Left ventricle myocardium inferior (tissue), 1 donor: ENCODE results near the gene STUB1. TPM values are rescaled to one million over a fixed set of nuclear protein-coding genes. Genes with fewer than 3 reads are reported as not detected.
"Not testable (repeated sequence)": the region's sequence is repeated elsewhere in the genome, so short reads cannot be mapped to it uniquely, and the experiment has no call there.

Experiments
- DNase-seq: peaks from one replicate; pipeline ENCODE4 v3.0.0-alpha.2; 2020
- H3K27ac ChIP-seq: fragments of 200-600 bp; replicated peaks from 2 replicates; pipeline ENCODE4 v1.8.0; 2021
- H3K27me3 ChIP-seq: fragments of 200-600 bp; 2 replicates; pipeline ENCODE4 v1.8.0; 2021; ENCODE audit warnings: low read depth
- H3K36me3 ChIP-seq: fragments of 200-600 bp; 2 replicates; pipeline ENCODE4 v1.8.0; 2021
- H3K4me1 ChIP-seq: fragments of 200-600 bp; 2 replicates; pipeline ENCODE4 v1.8.0; 2021
- H3K4me3 ChIP-seq: fragments of 200-600 bp; 2 replicates; pipeline ENCODE4 v1.8.0; 2021; ENCODE audit warnings: mild to moderate bottlenecking, moderate library complexity
- H3K9me3 ChIP-seq: fragments of 200-600 bp; replicated peaks from 2 replicates; pipeline ENCODE4 v1.8.0; 2021
- intact Hi-C: fragments of 100-400 bp; cut with micrococcal nuclease; formaldehyde crosslinking; loops from one replicate; pipeline ENCODE4 v1.11.0; 2022
- total RNA-seq: library from RNA; stranded (reverse); fragmentation: NEBNext Ultra II Directional; extraction: Animal tissue kit (Norgen Biotek cat#: 25700); gene quantifications from one replicate; pipeline ENCODE4 v1.2.1, GENCODE V29; 2021
- TF ChIP-seq, protein P1 (sequence below): fragments of 200-600 bp; IDR thresholded peaks from 2 replicates; pipeline ENCODE4 v1.8.0; 2021; ENCODE audit warnings: antibody characterized with exemption, mild to moderate bottlenecking, borderline replicate concordance
- donor health status: DM: no; HTN: yes; CAD: no; lungs with severe emphysema.

The STUB1 gene
- total RNA-seq, 1 donor from 2014 or later = 113 TPM

DNA sequence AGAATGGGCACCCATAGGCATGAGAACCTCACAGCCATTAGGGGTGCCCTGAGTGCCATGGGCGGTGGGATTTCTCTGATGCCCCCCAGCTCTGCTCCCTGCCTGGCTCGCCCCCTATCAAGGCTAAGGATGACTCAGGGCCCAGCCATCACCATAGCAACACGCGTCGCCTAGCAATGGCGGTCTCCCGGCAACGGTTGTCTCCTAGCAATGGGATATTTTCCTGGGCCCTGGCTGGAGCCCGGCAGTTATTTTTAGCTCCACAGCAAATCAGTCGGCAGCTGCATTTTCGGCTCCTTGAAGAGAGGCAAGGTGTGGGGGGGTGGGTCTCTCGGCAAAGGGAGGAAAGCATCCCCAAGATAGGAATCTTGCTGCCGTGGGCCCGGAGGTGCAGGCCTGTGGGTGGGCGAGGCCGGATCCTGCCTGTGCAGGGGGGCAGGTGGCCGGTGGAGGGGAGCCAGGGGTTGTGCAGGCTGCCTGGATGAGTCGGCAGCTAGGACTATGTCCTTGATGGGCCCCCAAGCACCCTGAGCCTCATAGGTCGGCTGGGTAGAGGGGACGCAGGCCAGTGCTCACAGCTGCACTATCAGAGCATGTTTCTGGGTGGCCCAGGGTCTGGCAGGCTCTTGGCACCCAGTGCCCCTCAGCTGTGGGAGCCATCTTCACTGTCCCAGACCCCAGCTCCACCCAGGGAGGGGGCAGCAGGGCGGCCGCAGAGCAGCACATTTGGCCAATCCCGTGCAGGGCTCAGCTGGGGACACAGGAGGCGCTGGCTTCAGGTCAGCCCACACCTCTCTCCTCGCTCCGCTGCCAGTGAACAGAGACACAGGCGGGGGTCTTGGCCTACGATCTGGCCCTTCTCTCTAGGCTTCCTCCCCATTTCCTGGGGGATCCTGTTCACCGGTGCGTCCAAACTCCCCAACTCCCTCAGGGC lies 29.6 kb downstream of the STUB1 start:
- Histone ChIP-seq H3K27me3 (peaks cover 66% of the 10 kb centered on the region), H3K9me3 (no peaks in the 10 kb centered on the region), H3K36me3 (no peaks in the 10 kb centered on the region), H3K4me3 (no peak overlapping the region), H3K27ac (no peak overlapping the region), H3K4me1 (peaks cover 21% of the 10 kb centered on the region)
- no peak for DNase-seq
- TF ChIP-seq, protein P1, sequence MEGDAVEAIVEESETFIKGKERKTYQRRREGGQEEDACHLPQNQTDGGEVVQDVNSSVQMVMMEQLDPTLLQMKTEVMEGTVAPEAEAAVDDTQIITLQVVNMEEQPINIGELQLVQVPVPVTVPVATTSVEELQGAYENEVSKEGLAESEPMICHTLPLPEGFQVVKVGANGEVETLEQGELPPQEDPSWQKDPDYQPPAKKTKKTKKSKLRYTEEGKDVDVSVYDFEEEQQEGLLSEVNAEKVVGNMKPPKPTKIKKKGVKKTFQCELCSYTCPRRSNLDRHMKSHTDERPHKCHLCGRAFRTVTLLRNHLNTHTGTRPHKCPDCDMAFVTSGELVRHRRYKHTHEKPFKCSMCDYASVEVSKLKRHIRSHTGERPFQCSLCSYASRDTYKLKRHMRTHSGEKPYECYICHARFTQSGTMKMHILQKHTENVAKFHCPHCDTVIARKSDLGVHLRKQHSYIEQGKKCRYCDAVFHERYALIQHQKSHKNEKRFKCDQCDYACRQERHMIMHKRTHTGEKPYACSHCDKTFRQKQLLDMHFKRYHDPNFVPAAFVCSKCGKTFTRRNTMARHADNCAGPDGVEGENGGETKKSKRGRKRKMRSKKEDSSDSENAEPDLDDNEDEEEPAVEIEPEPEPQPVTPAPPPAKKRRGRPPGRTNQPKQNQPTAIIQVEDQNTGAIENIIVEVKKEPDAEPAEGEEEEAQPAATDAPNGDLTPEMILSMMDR = no peak
- intact Hi-C loops = no loop called here

DNA sequence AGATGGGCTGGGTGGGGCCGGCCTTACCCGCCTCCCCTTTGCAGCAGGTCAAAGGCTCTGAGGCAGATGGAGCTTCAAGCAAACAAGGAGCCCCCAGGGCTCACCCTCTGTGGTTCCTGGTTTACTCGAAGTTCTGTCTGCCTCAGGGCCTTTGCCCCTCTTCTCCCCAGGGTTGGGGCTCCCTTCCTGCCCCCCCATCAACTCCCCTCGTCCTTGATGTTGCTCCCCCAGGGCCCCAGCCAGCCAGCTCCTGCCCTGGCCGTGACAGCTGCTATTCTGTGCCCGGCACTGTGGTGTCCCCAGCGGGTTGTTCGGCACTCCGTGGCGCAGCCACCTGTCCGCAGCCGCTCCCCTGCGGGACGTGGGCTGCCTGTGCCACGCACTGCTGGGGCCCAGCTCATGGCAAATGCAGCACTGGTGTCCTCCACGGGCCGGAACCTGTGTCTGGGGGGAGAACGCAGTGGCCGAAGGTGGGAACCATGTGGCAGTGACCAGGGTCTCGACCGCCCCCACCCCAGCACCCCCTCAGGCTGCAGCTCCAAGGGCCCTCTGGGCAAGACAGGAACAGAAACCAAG lies 30.4 kb downstream of the STUB1 start:
- intact Hi-C loops = no loop called here
- Histone ChIP-seq H3K36me3 (no peaks in the 10 kb centered on the region), H3K27ac (no peak overlapping the region), H3K27me3 (peaks cover 59% of the 10 kb centered on the region), H3K4me1 (peaks cover 25% of the 10 kb centered on the region), H3K4me3 (no peak overlapping the region), H3K9me3 (no peaks in the 10 kb centered on the region)
- TF ChIP-seq, protein P1 = no peak
- DNase-seq = no peak

DNA sequence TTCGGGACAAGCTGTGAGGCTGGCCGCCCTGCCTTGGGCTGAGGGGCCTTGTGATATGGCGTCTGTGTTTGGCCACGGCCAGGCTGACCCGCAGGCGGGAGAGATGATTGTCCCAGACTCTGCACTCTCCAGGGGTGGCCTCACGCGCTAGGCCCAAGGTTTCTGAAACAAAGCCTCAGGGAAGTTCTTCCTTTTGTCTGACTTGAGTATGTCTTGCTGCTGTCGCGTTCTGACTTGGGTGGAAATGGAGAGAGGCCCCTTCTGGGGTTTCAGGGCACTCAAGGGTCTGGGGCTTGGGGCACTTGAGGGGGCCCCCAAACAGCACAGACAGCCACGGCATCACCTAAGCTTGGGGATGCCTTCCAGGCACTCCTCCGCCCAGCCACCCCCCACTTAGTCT lies 30.9 kb downstream of the STUB1 start:
- Histone ChIP-seq H3K4me3 (no peak overlapping the region), H3K9me3 (no peaks in the 10 kb centered on the region), H3K27ac (no peak overlapping the region), H3K36me3 (no peaks in the 10 kb centered on the region), H3K27me3 (peaks cover 55% of the 10 kb centered on the region), H3K4me1 (peaks cover 27% of the 10 kb centered on the region)
- intact Hi-C loops = no loop called here
- TF ChIP-seq, protein P1 = no peak
- no peak for DNase-seq

DNA sequence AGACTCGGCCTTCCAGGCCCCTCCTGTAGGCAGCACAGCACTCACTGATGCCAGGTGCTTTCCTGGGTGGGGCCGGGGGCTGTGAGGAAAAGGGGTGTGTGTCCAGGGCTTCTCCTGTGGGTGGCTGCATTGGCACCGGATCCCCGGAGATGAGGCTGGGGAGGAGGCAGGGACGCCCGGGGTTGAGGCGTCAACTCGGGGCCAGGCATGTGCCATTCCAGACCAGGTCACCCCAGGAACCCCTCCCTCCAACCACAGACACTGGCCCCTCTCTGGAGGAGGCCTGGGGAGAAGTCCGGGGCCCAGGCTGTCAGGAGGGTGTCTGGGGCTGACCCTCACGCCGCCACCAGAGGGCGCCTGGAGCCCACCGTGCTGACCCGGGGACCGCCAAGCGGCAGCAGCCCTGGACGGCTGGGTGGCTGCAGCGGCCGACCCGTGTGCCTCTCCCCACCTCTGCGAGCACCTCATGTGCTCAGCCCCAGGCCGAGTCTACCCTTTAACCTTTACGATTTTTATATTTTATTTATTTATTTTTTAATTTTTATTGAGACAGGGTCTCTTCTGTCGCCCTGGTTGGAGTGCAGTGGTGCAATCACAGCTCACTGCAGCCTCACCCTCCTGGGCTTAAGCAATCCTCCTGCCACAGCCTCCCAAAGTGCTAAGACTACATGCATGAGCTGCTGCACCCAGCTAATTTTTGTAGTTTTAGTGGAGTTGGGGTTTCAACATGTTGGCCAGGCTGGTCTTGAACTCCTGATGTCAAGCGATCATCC lies 31.5 kb downstream of the STUB1 start:
- intact Hi-C loops = no loop called here
- Histone ChIP-seq H3K4me3 (no peak overlapping the region), H3K27me3 (peaks cover 49% of the 10 kb centered on the region), H3K9me3 (no peaks in the 10 kb centered on the region), H3K27ac (no peak overlapping the region), H3K36me3 (no peaks in the 10 kb centered on the region), H3K4me1 (peaks cover 30% of the 10 kb centered on the region)
- TF ChIP-seq, protein P1 = peak; percentile 99
- DNase-seq = peak; percentile 75

DNA sequence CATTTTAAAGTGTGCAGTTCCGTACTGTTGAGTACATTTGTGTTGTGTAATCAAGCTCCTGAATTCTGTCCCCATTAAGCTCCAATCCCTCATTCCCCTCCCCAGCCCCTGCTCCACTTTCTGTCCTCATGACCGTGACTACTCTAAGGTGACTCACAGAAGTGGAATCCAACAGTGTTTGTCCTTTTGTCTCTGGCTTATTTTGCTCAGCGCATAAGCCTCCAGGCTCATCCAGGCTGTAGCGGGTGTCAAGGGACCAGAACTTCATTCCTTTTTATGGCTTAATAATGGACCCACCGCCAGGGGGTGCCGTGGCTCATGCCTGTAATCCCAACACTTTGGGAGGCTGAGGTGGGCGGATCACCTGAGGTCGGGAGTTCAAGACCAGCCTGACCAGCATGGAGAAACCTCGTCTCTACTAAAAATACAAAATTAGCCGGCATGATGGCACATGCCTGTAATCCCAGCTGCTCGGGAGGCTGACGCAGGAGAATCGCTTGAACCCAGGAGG lies 32.6 kb downstream of the STUB1 start:
- H3K9me3 ChIP-seq, H3K27ac ChIP-seq, intact Hi-C loops, H3K36me3 ChIP-seq, H3K4me3 ChIP-seq, DNase-seq: not testable (repeated sequence)
- Histone ChIP-seq H3K27me3 (peaks cover 39% of the 10 kb centered on the region), H3K4me1 (peaks cover 37% of the 10 kb centered on the region)
- TF ChIP-seq, protein P1 = peak; percentile 20
